VCaP (cell line): ENCODE measurements around the gene CELSR1.

Experiments
- H3K27ac ChIP-seq: fragments of 450-650 bp; 2 replicates; pipeline ENCODE4 v1.5.1; 2017
- CTCF ChIP-seq: fragments of 450-650 bp; conservative IDR thresholded peaks from 2 replicates; pipeline ENCODE4 v1.5.1; 2017; ENCODE audit warnings: mild to moderate bottlenecking, moderate library complexity

Gene CELSR1

GRCh38 chr22:46483353-46483752 lies 54.1 kb downstream of the CELSR1 start:
- H3K27ac ChIP-seq, result no peak overlapping the region
- TF ChIP-seq CTCF, result no peak

GRCh38 chr22:46482056-46482675 lies 55.3 kb downstream of the CELSR1 start:
- no peak for TF ChIP-seq CTCF
- H3K27ac ChIP-seq, result no peak overlapping the region

GRCh38 chr22:46481386-46481785 lies 56.0 kb downstream of the CELSR1 start:
- H3K27ac ChIP-seq, result no peak overlapping the region
- TF ChIP-seq CTCF, result no peak

GRCh38 chr22:46480396-46480795 lies 57.0 kb downstream of the CELSR1 start:
- no peak overlapping the region for H3K27ac ChIP-seq
- no peak for TF ChIP-seq CTCF

- no peak overlapping the region for H3K27ac ChIP-seq
- no peak for TF ChIP-seq CTCF
Measured at GRCh38 chr22:46479046-46479445, 58.4 kb downstream of the CELSR1 start.

GRCh38 chr22:46478083-46478551 lies 59.3 kb downstream of the CELSR1 start:
- TF ChIP-seq CTCF, result no peak
- H3K27ac ChIP-seq, result no peak overlapping the region

- H3K27ac ChIP-seq, result no peak overlapping the region
- no peak for TF ChIP-seq CTCF
Measured at GRCh38 chr22:46476547-46476941, 60.9 kb downstream of the CELSR1 start.
